ENCODE results near the gene GNA12. TPM values are rescaled to one million over a fixed set of nuclear protein-coding genes. Genes with fewer than 3 reads are reported as not detected.
"Not testable (repeated sequence)": the region's sequence is repeated elsewhere in the genome, so short reads cannot be mapped to it uniquely, and the experiment has no call there.

GNA12 gene
- total RNA-seq, 2 donors from 2014 or later, result 26.3 to 38.8 TPM

- no peak for DNase-seq (ENCODE audit: low spot score)
- Histone ChIP-seq H3K27ac (no peak overlapping the region), H3K4me3 (no peak overlapping the region), H3K27me3 (no peaks in the 10 kb centered on the region), H3K9me3 (no peaks in the 10 kb centered on the region), H3K4me1 (no peaks in the 10 kb centered on the region), H3K36me3 (no peaks in the 10 kb centered on the region)
- TF ChIP-seq CTCF (IDR thresholded peaks at IDR 0.05), result no peak
Measured at GRCh38 chr7:2750004-2750407, 94.1 kb downstream of the GNA12 start.

GRCh38 chr7:2748684-2749083 lies 95.4 kb downstream of the GNA12 start:
- H3K27me3 ChIP-seq; H3K27ac ChIP-seq; H3K9me3 ChIP-seq; H3K4me1 ChIP-seq; H3K36me3 ChIP-seq; H3K4me3 ChIP-seq; DNase-seq (ENCODE audit: low spot score): not testable (repeated sequence)

GRCh38 chr7:2743523-2744185 lies 100.5 kb downstream of the GNA12 start:
- not testable (repeated sequence) for H3K27ac ChIP-seq
- peak; percentile 26 for DNase-seq (ENCODE audit: low spot score)

GRCh38 chr7:2738766-2739549 lies 105.2 kb downstream of the GNA12 start:
- H3K36me3 ChIP-seq, result no peaks in the 10 kb centered on the region
- no peaks in the 10 kb centered on the region for H3K9me3 ChIP-seq
- H3K27me3 ChIP-seq, result no peaks in the 10 kb centered on the region
- H3K4me1 ChIP-seq, result peaks cover 0 to 51% of the 10 kb centered on the region in 2 donors
- no peak for TF ChIP-seq CTCF (IDR thresholded peaks at IDR 0.05)
- DNase-seq (ENCODE audit: low spot score), result peak; percentile 51
- peak overlapping the region; percentile 11 to 53 for H3K27ac ChIP-seq
- no peak overlapping the region for H3K4me3 ChIP-seq

More at GRCh38 chr7:2743523-2744185, 100.5 kb downstream of the GNA12 start:
- not testable (repeated sequence) for H3K27me3 ChIP-seq, H3K4me1 ChIP-seq, H3K4me3 ChIP-seq, H3K9me3 ChIP-seq, H3K36me3 ChIP-seq

GRCh38 chr7:2737771-2738540 lies 106.2 kb downstream of the GNA12 start:
- H3K9me3 ChIP-seq, result no peaks in the 10 kb centered on the region
- H3K36me3 ChIP-seq, result no peaks in the 10 kb centered on the region
- peak overlapping the region; percentile 11 to 53 for H3K27ac ChIP-seq
- peak; percentile 78 for DNase-seq (ENCODE audit: low spot score)
- H3K4me3 ChIP-seq, result no peak overlapping the region
- peaks cover 0 to 61% of the 10 kb centered on the region in 2 donors for H3K4me1 ChIP-seq
- H3K27me3 ChIP-seq, result no peaks in the 10 kb centered on the region
- no peak for TF ChIP-seq CTCF (IDR thresholded peaks at IDR 0.05)

- DNase-seq (ENCODE audit: low spot score), result peak; percentile 56
- Histone ChIP-seq H3K4me1 (peaks cover 0 to 67% of the 10 kb centered on the region in 2 donors), H3K27ac (peak overlapping the region in 1 of 2 donors; percentile 82)
- not testable (repeated sequence) for H3K9me3 ChIP-seq, H3K4me3 ChIP-seq, H3K27me3 ChIP-seq, H3K36me3 ChIP-seq
Measured at GRCh38 chr7:2737005-2737743, 106.9 kb downstream of the GNA12 start.

All from right atrium auricular region (tissue), 2 donors.